Stimulated activated CD8-positive, alpha-beta memory T cell treated with anti-CD3 and anti-CD28 coated beads, Interleukin-12 subunit alpha, Interleukin-12 subunit beta, amount 100 ng/mL, for 24 hours (primary cell): ENCODE results near the gene APOBEC3A.
"Not testable (repeated sequence)": the region's sequence is repeated elsewhere in the genome, so short reads cannot be mapped to it uniquely, and the experiment has no call there.

ENCODE experiments used
- DNase-seq: peaks from one replicate; pipeline ENCODE4 v3.0.0-alpha.2; 2020; ENCODE audit errors: extremely low read depth

The APOBEC3A gene

GRCh38 chr22:38958651-38958943, 1.2 kb downstream of the APOBEC3A start:
- DNase-seq, result not testable (repeated sequence)

GRCh38 chr22:38959590-38959989, 2.2 kb downstream of the APOBEC3A start:
- no peak for DNase-seq

- not testable (repeated sequence) for DNase-seq
These were observed 3.3 kb downstream of the APOBEC3A start for GRCh38 chr22:38960673-38961072.

GRCh38 chr22:38963291-38963738, 5.9 kb downstream of the APOBEC3A start:
- DNase-seq, result not testable (repeated sequence)

GRCh38 chr22:38963872-38964271, 6.5 kb downstream of the APOBEC3A start:
- no peak for DNase-seq

GRCh38 chr22:38964306-38964705, 6.9 kb downstream of the APOBEC3A start:
- no peak for DNase-seq

GRCh38 chr22:38964989-38965388, 7.6 kb downstream of the APOBEC3A start:
- DNase-seq, result no peak

GRCh38 chr22:38965614-38966379, 8.4 kb downstream of the APOBEC3A start:
- DNase-seq, result no peak

GRCh38 chr22:38966380-38966702, 8.9 kb downstream of the APOBEC3A start:
- no peak for DNase-seq

GRCh38 chr22:38966942-38967341, 9.5 kb downstream of the APOBEC3A start:
- DNase-seq, result no peak

GRCh38 chr22:38967451-38968450, 10.3 kb downstream of the APOBEC3A start:
- DNase-seq, result no peak

- no peak for DNase-seq
These were observed 11.4 kb downstream of the APOBEC3A start for GRCh38 chr22:38968801-38969200.

- no peak for DNase-seq
These were observed 13.1 kb downstream of the APOBEC3A start for GRCh38 chr22:38970551-38970950.

- no peak for DNase-seq
These were observed 13.8 kb downstream of the APOBEC3A start for GRCh38 chr22:38971202-38971601.

GRCh38 chr22:38971791-38972190, 14.4 kb downstream of the APOBEC3A start:
- no peak for DNase-seq

GRCh38 chr22:38972558-38972957, 15.1 kb downstream of the APOBEC3A start:
- DNase-seq, result no peak

GRCh38 chr22:38973289-38974169, 16.1 kb downstream of the APOBEC3A start:
- DNase-seq, result no peak

GRCh38 chr22:38974170-38974825, 16.9 kb downstream of the APOBEC3A start:
- DNase-seq, result no peak

- no peak for DNase-seq
These were observed 17.4 kb downstream of the APOBEC3A start for GRCh38 chr22:38974826-38975175.

GRCh38 chr22:38977289-38977688, 19.9 kb downstream of the APOBEC3A start:
- DNase-seq, result not testable (repeated sequence)

GRCh38 chr22:38980587-38980986, 23.2 kb downstream of the APOBEC3A start:
- DNase-seq, result not testable (repeated sequence)
